Measurements from ENCODE around the gene SPINT3.

Gene SPINT3

DNA sequence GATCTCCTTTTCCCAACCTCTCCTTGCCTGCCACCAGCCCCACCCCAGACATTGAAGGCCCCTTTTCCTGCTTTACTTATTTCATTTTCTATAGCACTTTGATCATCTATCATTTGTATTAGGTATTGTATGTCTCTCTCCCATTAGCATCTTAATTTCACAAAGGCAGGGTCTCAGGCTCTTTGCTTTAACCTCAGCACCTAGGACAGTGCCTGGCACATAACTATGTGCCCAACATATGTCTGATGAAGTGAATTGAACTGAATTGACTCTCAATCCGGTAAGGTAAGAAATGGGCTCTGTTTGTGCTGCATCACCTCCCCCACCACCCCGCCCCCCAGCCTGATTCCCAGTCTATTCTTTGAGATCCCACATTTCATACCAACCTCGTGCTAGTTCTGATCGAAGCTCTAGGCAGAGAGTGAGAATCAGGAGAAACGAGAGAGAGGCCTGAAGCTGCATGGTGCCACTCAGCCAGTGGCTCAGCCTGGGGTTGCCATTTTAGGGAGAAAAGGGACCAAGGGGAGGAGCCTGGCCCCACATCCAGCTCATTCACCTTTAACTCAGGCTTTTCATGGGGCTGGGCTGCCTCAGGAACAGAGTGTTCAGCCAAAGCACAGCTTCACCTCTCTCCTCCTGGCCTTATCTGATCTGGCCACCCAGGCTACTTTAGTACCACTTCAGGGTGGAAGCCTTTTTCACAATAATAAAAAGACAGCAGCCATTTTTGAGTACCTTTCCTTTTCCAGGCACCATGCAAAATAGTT, at the start of gene SPINT3:
SPINT3 (minus strand) TSS at position 476 of the 767 bp plus-strand sequence; CDS start at position 462, 14 bp downstream.
- DNase-seq = no peak

DNA sequence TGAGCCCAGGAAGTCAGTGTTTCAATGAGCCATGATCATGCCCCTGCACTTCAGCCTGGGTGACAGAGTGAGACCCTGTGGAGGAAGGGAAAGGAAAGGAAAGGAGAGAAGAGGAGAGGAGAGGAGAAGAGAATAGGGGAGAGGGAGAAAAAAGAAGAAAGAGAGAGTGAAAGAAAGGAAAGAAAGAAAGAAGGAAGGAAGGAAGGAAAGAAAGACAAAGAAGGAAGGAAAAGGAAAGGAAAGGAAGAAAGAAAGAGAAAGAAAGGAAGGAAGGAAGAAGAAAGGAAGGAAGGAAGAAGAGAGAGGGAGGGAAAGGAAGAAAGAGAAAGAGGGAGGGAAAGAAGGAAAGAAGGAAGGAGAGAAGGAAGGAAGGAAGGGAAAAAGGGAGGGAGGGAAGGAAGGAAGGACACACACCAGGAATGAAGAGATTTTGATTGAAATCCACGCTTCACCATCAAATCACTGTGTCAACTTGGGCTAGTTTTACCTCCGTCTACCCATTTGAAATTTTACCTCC, 49.4 kb upstream of the SPINT3 start:
- no peak for DNase-seq

- DNase-seq = no peak
These were observed 39.8 kb upstream of the SPINT3 start for GRCh38 chr20:45555198-45555597.

- no peak for DNase-seq
These were observed 37.0 kb upstream of the SPINT3 start for GRCh38 chr20:45552456-45552855.

- no peak for DNase-seq
These were observed 35.3 kb upstream of the SPINT3 start for GRCh38 chr20:45550765-45551164.

DNA sequence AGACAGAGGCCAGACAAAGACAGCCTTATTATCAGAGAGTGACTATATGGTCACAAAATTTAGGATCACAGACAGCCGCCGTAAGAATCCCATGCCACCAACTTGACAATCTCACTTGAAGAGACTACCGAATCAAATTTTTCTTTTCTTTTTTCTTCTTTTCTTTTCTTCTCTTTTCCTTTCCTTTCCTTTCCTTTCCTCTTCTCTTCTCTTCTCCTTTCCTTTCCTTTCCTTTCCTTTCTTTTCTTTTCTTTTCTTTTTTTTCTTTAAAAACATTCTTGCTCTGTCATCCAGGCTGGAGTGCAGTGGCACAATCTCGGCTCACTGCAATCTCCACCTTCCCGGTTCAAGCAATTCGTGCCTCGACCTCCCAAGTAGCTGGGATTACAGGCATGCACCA, 33.0 kb upstream of the SPINT3 start:
- DNase-seq = no peak

DNA sequence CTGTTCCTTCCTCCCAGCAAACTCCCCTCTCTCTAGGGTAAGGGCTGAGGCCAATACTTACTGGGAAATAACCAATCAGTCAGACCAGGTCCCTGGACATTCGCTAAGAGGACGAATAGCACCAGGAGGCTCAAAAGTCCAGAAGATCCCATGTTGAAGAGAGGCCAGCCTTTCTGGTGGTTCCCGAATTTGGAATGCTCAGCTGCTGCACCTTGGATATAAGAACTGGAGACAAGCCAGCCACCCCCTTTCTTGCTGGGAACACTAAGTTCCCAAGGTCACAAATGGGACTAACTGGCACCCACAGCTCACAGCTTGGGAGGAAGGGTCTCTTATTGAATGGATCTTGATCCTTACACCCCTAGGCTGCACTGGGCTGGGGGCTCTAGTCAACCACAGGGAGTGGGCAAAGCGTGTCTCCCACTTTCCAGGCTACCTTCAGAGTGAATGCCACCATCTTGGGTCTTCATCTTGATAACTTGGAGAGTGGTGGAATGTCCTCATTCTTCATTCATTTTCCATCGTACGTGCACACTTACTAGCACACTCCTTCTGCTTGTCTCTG, 31.9 kb upstream of the SPINT3 start, which contains the start of gene EPPIN:
EPPIN (minus strand) TSS at position 196 of the 565 bp plus-strand sequence; CDS start at position 152, 44 bp downstream.
- DNase-seq = no peak

- DNase-seq = peak; percentile 37
These were observed 30.5 kb upstream of the SPINT3 start for GRCh38 chr20:45545754-45546453.

DNA sequence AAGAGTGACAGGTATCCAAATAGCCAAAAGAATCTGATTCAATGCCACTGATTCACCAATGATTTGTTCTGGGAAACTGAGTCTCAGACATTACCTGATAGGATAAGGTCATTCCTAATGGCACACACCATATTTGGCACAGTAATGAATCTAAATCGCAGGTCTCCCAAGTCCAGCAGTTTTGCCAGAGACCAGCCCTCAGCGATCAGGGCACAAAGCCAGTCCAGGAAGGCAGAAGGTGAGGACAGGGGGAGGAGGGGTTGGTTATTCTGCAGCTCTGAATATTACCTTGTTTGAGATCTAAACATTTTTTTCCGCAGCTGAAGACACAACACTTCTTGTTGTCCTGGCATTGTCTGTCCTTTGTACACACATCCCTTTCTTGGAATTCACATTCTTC, 29.9 kb upstream of the SPINT3 start:
- no peak for DNase-seq

DNA sequence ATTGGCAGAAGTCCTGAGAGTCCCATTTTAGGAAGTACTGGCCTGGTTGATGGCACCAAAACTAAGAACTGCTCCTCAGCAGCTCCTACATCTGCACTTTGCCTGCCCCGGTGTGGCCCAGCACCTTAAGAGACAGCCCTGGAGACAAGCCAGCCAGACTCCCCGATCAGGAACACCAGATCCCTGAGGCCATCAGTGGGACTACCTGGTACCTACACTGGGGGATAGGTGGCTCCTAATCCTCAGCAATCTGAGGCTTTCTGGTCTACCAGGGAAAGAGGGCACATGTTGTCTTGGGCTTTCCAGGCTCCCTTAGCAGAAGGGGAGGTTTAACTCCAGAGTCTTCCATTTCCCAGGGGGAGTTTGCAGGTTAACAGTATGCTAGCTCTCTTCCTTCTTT, 24.0 kb upstream of the SPINT3 start, which contains the start of gene WFDC6:
WFDC6 (minus strand) TSS at position 101 of the 400 bp plus-strand sequence; CDS start at position 26, 75 bp downstream.
- DNase-seq = no peak

DNA sequence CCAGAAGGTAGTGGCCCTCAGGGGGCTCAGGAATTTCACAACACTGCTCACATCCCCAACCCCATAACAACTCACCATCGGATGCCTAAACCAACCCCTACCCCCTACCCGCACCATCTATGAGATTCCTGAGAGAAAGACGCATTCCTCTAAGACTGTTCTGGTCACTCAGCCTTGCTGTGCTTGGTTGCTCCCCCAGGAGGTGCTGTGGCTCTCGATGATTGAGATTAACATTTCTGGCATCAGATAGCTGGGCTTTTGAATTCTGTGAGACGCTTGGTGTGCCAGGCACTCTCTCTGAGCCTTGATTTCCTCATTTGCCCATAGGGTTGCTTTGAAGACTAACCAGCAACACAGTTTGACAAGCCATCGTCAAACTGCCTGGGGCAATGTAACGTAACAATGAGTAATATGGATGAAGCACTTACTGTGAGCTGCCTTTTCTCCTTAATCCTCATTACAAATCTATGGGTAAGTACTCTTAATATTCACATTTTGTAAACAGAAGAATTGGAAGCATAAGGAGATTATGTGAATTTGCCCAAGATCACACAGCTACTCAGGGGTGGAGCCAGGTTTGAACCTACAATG, 22.9 kb upstream of the SPINT3 start:
- no peak for DNase-seq

DNA sequence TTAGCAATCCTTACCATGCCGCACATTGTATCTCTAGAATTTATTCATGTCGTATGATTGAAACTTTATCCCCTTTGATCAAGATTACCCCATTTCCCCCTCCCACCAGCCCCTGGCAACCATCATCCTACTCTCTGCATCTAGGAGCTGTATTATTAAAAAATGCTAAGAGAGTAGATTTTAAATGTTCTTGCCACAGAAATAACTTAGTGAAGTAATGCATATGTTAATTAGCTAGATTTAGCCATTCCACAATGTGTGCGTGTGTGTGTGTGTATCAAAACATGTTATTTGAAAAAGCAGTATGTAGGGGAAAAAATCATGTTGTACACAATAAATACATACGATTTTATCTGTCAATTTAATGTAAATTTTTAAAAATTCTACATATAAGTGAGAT, 11.9 kb upstream of the SPINT3 start:
- no peak for DNase-seq

GRCh38 chr20:45523821-45524220, 8.4 kb upstream of the SPINT3 start:
- no peak for DNase-seq

- no peak for DNase-seq
These were observed 2.9 kb upstream of the SPINT3 start for GRCh38 chr20:45518282-45518681.

- DNase-seq = no peak
These were observed 5.1 kb downstream of the SPINT3 start for GRCh38 chr20:45510242-45510862.

DNA sequence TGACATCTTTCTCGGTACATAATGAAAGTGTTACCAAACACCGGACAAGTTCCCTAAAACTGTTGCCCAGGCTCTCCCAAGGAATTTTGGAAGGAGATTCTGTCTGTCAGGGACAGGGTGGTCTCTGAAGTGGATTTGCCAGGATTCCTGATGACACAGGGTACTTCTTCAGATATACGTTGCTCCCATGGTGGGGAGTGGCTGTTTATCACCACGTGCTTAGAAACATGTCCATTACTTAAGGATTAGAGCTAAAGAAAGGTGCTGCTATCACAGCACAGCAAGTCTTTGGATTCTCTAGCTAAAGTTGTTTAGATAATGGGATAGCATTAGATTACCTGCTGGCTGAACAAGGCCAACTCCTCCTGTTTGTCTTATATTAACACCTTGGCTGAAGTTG, 6.3 kb downstream of the SPINT3 start:
- no peak for DNase-seq

- DNase-seq = no peak
These were observed 7.1 kb downstream of the SPINT3 start for GRCh38 chr20:45508068-45508886.

- no peak for DNase-seq
These were observed 8.2 kb downstream of the SPINT3 start for GRCh38 chr20:45507011-45507820.

DNA sequence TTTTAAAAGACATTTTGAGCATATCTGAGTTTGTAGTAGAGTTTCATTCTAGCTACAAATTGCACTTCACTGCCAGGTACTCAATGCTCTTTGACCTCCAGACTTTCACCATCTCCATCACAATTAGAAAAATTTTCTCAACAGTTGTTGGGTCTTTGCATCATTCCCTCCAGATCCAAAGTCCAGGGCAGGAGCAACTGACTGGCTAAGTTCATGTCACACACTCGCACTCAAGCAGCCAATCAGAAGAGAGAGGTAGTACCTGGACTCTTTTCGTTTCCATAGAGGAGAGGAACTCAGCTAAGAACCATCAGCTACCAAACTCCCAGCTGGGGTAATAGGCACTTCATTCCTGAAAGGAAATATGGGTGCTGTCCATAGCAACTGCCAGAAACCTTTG, 9.0 kb downstream of the SPINT3 start:
- DNase-seq = no peak

DNA sequence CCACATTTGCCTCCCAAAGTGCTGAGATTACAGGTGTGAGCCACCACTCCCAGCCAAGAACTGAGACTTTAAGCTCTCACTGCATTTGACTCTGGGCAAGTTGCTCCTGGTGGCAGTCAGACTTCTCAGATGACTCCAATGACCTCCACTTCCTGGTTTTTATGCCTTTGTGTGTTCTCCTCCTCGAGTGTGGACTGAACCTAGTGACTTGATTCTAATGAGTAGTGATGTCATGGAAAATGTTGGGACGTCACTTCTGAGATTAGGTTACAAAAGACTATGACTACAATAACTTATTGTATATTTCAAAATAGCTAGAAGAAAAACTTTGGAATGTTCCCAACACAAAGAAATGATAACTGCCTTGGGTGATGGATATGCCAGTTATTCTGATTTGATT, 12.0 kb downstream of the SPINT3 start:
- no peak for DNase-seq

- no peak for DNase-seq
These were observed 12.9 kb downstream of the SPINT3 start for GRCh38 chr20:45502561-45502960.

All from HCEC 1CT (cell line).